Right cardiac atrium (tissue), 5 donors: ENCODE data around the gene CTSD. TPM values are rescaled to one million over a fixed set of nuclear protein-coding genes. Genes with fewer than 3 reads are reported as not detected.

Experiments
- ATAC-seq, 2 donors: fragments of 200-7000 bp; cut with Tn5 transposase; one replicate each; pipeline versions ENCODE4 v1.8.0 to v1.9.1; 2020; ENCODE audit warnings: moderate library complexity in 2 of 2, mild to moderate bottlenecking in 1 of 2
- DNase-seq, 3 donors: peaks; one replicate each; pipeline ENCODE4 v3.0.0-alpha.2; 2020
- H3K27ac ChIP-seq: one replicate; pipeline ENCODE4 v1.5.1; 2013; ENCODE audit warnings: mild to moderate bottlenecking, low read length, control low read depth, moderate library complexity
- H3K27me3 ChIP-seq: one replicate; pipeline ENCODE4 v1.6.1; 2013; ENCODE audit not compliant: control insufficient read depth, insufficient read depth
- H3K4me1 ChIP-seq: one replicate; pipeline ENCODE4 v1.6.1; 2013; ENCODE audit warnings: low read length; ENCODE audit not compliant: control insufficient read depth, insufficient read depth
- H3K4me3 ChIP-seq: one replicate; pipeline ENCODE4 v1.5.1; 2013; ENCODE audit warnings: low read length, control low read depth
- H3K9me3 ChIP-seq: one replicate; pipeline ENCODE4 v1.6.1; 2013; ENCODE audit warnings: low read length; ENCODE audit not compliant: control insufficient read depth
- WGBS: extraction: QIAGEN DNeasy Blood & Tissue Kit; methylation state at CpG from one replicate; pipeline ENCODE4 v1.1.7; 2013; 5-methylcytosine and 5-hydroxymethylcytosine counted together
- intact Hi-C, 4 donors: fragments of 100-400 bp; cut with DNase I; formaldehyde crosslinking; loops; one replicate each; pipeline versions ENCODE4 v1.11.0 to v1.14.0; 2022 to 2023
- polyA plus RNA-seq: library from polyadenylated mRNA; stranded (reverse); fragments of 200-250 nt; gene quantifications from one replicate; pipeline ENCODE4 v1.2.3, GENCODE V29; 2013
- total RNA-seq, 4 donors: library from RNA; stranded (reverse); fragmentation: NEBNext Ultra II Directional; extraction: Animal tissue kit (Norgen Biotek cat#: 25700); gene quantifications; one replicate each; pipeline ENCODE4 v1.2.1, GENCODE V29; 2021
- donor health status: healthy with polysubstance abuse.
- donor health status: DM: no; HTN: yes; CAD: no.
- donor health status: DM: no; HTN: no; CAD: no.
- donor health status: DM: no; HTN: yes; CAD: no; lungs with severe emphysema.
- donor health status: DM: yes; HTN: yes; CAD: no.

The CTSD gene
- total and polyA plus RNA-seq, 5 donors: 674 to 748 (median 703) TPM

DNA sequence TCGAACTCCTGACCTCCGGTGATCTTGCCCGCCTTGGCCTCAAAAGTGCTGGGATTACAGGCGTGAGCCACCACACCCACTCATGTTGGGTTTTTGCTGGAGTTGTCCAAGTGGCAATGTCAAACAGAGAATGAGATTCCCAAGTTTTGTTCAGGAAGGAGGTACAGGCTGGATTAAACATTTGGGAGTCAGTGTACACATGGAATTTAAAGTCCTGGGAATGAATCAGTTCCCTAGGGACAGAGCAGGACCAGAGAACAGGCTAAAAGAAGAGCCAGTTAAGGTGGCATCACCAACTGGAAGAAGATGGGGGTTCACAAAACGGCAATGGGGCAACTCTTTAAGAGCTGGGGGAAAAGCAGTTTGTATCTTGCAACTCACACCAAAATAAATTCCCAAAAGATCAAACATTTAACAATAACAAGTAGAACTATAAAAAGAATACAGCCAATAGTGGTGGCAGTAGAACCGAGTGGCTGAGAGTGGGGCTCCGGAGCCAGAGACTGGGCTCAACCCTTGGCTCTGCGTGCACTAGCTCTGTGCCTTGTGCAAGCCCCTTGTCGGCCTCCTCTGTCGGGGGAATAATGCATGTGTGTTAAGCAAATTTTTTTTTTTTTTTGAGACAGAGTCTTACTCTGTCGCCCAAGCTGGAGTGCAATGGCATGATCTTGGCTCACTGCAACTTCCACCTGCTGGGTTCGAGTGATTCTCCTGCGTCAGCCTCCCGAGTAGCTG lies 33.8 kb upstream of the CTSD start:
- Histone ChIP-seq H3K27me3 (peaks cover 3% of the 10 kb centered on the region), H3K27ac (no peak overlapping the region), H3K4me1 (no peaks in the 10 kb centered on the region), H3K4me3 (no peak overlapping the region), H3K9me3 (no peaks in the 10 kb centered on the region)
- intact Hi-C loops: no loop called here
- WGBS: 86% methylated on average over 14 of the region's 14 CpGs
- no peak for DNase-seq
- ATAC-seq: no peak

DNA sequence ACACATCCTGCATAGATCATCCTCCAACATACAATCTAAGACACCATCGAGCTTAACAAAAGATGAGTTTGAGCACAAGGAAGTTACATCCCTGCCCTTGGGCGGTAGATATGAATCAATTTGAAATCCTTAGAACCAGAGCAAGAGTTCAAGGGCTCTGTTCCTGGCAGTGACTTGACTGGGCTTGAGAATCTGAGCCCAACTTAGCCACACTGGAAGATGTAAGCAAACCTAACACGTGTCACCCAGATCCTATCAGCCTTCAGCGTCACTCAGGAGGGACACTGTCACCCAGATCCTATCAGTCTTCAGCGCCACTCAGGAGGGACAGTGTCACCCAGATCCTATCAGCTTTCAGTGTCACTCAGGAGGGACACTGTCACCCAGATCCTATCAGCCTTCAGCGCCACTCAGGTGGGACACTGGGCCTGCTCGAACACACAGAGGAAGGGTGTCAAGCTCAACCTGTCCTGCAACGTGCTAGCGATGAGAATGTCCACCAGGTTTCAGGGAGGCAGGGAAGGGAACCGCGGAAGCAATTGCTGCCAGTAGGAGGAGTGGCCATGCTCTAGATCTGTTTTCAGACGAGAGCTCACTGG lies 32.8 kb upstream of the CTSD start:
- ATAC-seq (no peak), DNase-seq (no peak)
- Histone ChIP-seq H3K4me3 (no peak overlapping the region), H3K9me3 (no peaks in the 10 kb centered on the region), H3K27ac (no peak overlapping the region), H3K4me1 (no peaks in the 10 kb centered on the region), H3K27me3 (peaks cover 3% of the 10 kb centered on the region)
- intact Hi-C loops: no loop called here
- WGBS: 60% methylated on average over 12 of the region's 12 CpGs

DNA sequence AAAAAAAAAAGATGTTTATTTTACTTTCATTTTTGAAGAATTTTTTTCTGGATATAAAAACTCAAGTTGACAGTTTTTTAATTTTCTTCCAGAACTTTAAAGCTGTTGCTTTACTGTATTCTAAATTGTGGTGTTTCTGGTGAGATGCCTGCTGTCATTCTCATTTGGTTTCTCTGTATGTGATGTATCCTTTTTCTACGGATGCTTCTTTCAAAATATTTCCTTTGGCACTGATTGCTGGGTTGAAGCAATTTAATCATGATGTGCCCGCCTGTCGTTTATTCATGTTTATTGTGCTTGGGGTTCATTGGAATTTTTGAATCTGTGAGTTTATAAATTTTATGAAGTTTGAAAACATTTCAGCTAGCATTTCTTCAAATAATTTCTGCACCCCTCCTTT lies 29.4 kb upstream of the CTSD start:
- H3K9me3 ChIP-seq: no peaks in the 10 kb centered on the region
- 54% methylated on average over 3 of the region's 3 CpGs for WGBS
- intact Hi-C loops: no loop called here
- no peaks in the 10 kb centered on the region for H3K4me1 ChIP-seq
- no peak overlapping the region for H3K27ac ChIP-seq
- peaks cover 3% of the 10 kb centered on the region for H3K27me3 ChIP-seq
- ATAC-seq: no peak
- DNase-seq: no peak
- H3K4me3 ChIP-seq: no peak overlapping the region

DNA sequence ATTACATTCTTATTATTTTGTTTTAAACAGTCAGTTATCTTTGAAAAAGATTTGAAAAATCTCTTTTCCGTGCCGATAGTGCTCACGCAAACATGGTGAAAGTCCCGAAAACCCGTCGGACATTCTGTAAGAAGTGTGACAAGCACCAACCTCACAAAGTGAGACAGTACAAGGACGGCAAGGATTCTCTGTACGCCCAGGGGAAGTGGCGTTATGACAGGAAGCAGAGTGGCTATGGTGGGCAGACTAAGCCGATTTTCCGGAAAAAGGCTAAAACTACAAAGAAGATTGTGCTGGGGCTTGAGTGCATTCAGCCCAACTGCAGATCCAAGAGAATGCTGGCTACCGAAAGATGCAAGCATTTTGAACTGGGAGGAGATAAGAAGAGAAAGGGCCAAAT lies 28.7 kb upstream of the CTSD start:
- intact Hi-C loops: no loop called here
- H3K4me1 ChIP-seq: no peaks in the 10 kb centered on the region
- no peaks in the 10 kb centered on the region for H3K9me3 ChIP-seq
- ATAC-seq: no peak
- H3K4me3 ChIP-seq: no peak overlapping the region
- WGBS: 75% methylated on average over 12 of the region's 12 CpGs
- peaks cover 3% of the 10 kb centered on the region for H3K27me3 ChIP-seq
- DNase-seq: no peak
- no peak overlapping the region for H3K27ac ChIP-seq

DNA sequence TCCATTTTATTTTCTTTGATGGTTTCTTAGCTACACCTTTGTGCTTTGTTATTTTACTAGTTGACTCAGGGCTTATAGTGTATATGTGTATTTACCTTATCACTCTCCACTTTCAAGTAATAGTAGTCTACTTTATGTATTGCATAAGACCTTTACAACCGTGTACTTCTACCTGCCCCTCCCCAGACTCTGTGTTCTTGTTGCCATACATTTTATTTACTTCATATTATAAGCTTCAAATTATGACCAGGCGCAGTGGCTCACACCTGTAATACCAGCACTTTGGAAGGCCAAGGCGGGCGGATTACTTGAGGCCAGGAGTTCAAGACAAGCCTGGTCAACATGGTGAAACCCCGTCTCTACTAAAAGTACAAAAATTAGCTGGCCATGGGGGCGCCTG lies 28.2 kb upstream of the CTSD start:
- H3K27ac ChIP-seq: no peak overlapping the region
- WGBS: 91% methylated on average over 6 of the region's 6 CpGs
- no peaks in the 10 kb centered on the region for H3K4me1 ChIP-seq
- no peaks in the 10 kb centered on the region for H3K9me3 ChIP-seq
- peaks cover 3% of the 10 kb centered on the region for H3K27me3 ChIP-seq
- DNase-seq (no peak), ATAC-seq (no peak)
- no peak overlapping the region for H3K4me3 ChIP-seq
- intact Hi-C loops: no loop called here

DNA sequence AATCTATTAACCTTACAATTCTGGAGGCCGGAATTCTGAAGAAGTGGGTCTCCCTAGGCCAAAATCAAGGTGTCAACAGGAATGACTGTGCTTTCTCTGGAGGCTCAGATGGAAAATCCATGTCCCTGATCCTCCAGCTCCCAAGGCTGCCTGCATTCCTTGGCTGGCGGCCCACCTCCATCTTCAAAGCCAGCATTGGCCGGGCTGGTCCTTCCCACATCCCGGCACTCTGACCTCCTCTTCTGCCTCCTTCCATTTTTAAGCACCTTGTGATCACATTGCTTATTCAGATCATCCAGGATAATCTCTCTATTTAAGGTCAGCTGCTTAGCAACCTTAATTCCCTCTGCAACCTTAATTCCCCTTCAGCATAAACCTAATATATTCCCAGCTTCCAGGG lies 22.7 kb upstream of the CTSD start:
- H3K4me1 ChIP-seq: no peaks in the 10 kb centered on the region
- intact Hi-C loops: no loop called here
- H3K9me3 ChIP-seq: no peaks in the 10 kb centered on the region
- no peak for DNase-seq
- no peak overlapping the region for H3K4me3 ChIP-seq
- no peak for ATAC-seq
- WGBS: 85% methylated on average over 4 of the region's 4 CpGs
- H3K27me3 ChIP-seq: no peaks in the 10 kb centered on the region
- H3K27ac ChIP-seq: no peak overlapping the region

DNA sequence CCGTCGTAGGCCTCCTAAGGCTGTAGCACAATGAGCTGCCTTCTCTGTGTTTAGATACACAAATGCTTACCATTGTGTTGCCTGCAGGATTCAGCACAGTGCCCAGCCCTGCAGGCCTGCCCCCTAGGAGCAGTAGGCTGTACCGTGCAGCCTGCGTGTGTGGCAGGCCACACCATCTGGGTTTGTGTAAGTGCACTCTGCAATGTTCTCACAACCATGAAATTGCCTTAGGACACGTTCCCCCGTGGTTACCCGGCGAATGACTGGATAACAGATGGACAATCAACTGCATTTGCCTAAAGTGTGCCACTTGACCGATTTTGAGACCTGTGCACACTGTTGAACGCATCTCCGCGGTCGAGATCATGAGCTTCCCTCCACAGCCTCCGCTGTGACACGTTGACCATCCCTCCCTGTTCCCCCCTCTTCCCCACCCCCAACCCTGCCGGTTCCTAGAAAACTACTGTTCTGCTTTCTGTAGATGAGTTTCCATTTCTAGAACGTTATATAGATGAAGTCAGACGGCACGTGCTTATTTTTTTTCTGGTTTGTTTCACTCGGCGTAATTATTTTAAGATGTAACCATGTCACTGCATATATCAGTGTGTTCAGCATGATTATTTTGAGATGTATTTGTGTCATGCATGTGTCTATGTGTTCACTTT lies 22.2 kb upstream of the CTSD start:
- intact Hi-C loops: no loop called here
- 78% methylated on average over 21 of the region's 21 CpGs for WGBS
- no peak for DNase-seq
- no peak overlapping the region for H3K27ac ChIP-seq
- H3K9me3 ChIP-seq: no peaks in the 10 kb centered on the region
- H3K27me3 ChIP-seq: no peaks in the 10 kb centered on the region
- ATAC-seq: no peak
- no peak overlapping the region for H3K4me3 ChIP-seq
- H3K4me1 ChIP-seq: no peaks in the 10 kb centered on the region

DNA sequence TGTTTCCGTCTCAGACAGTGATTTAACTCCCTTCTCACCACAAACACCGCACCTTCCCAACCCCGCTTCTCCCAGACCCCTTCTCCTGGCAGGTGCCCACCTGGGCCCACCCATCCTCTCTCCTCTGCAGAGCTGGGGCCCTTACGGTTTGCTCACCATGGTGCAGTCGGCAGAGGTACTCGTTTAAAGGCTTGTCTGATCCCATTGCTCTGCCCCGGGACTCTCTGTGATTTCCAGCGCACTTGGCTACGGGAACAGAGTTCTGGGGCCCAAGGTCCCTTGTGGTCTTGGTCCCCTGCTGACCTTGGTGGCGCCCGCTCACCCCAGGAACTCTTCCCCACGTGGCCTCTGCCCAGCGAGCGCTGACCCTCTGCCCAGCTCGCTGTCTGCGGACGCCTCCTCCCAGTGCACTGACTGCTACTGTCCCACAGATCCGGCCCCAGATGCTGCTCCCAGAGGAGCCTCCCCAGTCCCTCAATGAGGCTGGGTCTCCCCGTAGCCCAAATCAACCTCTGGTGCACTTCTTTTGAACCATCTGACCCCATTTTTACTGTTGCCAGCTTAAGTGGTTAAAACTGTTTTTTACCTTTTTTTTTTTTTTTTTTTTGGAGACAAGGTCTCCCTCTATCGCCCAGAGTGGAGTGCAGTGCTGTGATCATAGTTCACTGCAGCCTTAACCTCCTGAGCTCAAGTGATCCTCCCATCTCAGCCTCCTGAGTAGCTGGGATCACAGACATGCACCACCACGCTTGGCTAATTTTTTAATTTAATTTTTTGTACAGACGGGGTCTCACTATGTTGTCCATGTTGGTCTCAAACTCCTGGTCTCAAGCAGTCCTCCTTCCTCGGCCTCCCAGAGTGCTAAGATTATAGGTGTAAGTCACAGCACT lies 21.3 kb upstream of the CTSD start:
- WGBS: 86% methylated on average over 23 of the region's 23 CpGs
- no peak overlapping the region for H3K27ac ChIP-seq
- peak in 1 of 3 donors; percentile 40 for DNase-seq
- H3K4me1 ChIP-seq: no peaks in the 10 kb centered on the region
- ATAC-seq: no peak
- intact Hi-C loops: no loop called here
- no peaks in the 10 kb centered on the region for H3K27me3 ChIP-seq
- no peaks in the 10 kb centered on the region for H3K9me3 ChIP-seq
- no peak overlapping the region for H3K4me3 ChIP-seq

DNA sequence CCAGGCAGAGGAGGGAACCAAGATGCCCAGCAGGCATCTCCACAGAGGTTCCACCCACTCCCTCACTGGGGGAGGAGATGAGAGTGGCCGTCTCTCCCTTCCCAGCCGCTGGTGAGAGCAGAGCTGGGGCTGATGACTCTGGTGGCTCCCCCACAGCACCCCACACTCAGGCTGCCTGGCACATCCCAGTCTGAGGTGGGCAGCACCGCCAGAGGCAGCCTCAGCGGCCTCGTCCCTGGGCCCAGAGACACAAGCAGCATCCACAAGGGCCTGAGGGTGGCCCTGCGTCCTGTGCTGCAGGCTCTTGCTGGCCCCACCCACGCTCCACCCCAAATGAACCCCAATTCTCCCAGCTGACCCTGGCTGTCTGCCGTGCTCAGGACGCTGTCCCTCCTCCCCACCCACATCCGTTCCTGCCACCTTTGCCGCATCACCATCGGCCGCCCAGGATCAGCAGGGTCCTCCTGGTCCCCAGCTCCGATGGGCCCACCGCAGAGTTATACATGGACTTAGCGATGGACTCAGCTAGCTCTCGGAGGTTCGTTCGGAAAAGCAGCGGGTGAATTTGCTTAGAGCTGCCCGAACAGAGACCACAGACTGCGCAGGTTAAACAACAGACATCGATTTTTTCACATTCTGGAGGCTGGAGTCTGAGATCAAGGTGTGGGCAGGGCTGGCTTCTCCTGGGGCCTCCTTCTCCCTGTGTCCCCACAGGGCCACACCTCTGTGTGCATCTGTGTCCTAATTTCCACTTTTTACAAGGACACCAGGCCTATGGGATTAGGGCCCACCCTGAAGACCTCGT lies 20.2 kb upstream of the CTSD start:
- DNase-seq (no peak), ATAC-seq (no peak)
- Histone ChIP-seq H3K4me1 (no peaks in the 10 kb centered on the region), H3K4me3 (no peak overlapping the region), H3K9me3 (no peaks in the 10 kb centered on the region), H3K27ac (no peak overlapping the region), H3K27me3 (no peaks in the 10 kb centered on the region)
- intact Hi-C loops: no loop called here
- 82% methylated on average over 24 of the region's 24 CpGs for WGBS

DNA sequence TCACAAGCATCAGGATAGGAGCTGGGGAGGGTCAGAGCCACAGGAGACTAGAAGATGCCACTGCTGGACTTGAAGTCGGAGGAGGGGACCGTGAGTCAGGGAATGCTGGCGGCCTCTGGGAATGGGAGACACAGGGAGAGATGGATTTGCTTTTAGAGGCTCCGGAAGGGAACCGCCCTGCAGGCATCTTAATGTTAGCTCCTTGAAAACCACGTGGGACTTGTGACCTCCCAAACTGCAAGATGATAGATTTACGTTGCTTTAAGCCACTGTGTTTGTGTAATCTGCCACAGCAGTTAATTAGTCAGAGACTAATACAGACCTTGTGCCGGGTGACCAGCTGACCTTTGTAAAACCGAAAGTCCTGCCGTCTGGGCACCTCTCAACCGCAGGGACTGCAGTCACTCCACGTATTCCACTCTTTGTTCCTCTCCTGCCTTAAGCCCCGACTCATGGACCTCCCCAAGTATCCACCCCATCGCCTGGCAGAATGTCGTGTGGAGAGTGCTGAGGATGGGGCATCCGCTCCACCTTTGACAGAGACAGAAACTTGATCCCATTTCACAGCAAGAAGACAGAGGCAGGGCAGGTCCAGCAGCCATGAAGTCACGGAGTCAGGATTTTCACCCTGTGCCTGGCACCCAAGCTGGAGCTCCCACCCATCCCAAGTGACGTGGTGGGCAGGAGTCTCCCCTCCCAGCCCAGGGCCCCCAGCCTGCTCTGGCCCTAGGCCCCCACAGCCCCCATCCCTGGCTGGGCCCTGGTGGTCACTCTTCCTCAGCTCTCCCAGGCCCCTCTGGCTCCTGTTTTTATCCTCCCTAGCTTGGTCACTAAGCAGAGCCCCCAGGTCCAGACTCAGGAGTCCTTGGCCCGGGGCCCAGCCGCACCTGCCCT lies 19.4 kb upstream of the CTSD start:
- Histone ChIP-seq H3K27me3 (no peaks in the 10 kb centered on the region), H3K4me1 (no peaks in the 10 kb centered on the region), H3K27ac (no peak overlapping the region), H3K9me3 (no peaks in the 10 kb centered on the region), H3K4me3 (no peak overlapping the region)
- no peak for ATAC-seq
- intact Hi-C loops: no loop called here
- 78% methylated on average over 20 of the region's 20 CpGs for WGBS
- no peak for DNase-seq
